Activated CD4-positive, alpha-beta T cell treated with anti-CD3 and anti-CD28 coated beads for 24 hours (primary cell): Measurements from ENCODE around the gene TLR10.
"Not testable (repeated sequence)": the region's sequence is repeated elsewhere in the genome, so short reads cannot be mapped to it uniquely, and the experiment has no call there.

Source experiments
- DNase-seq, 2 donors: peaks; one replicate each; pipeline ENCODE4 v3.0.0-alpha.2; 2020; ENCODE audit warnings: low read depth in 2 of 2

Gene TLR10

GRCh38 chr4:38800961-38801450 lies 18.2 kb upstream of the TLR10 start:
- DNase-seq = no peak

DNA sequence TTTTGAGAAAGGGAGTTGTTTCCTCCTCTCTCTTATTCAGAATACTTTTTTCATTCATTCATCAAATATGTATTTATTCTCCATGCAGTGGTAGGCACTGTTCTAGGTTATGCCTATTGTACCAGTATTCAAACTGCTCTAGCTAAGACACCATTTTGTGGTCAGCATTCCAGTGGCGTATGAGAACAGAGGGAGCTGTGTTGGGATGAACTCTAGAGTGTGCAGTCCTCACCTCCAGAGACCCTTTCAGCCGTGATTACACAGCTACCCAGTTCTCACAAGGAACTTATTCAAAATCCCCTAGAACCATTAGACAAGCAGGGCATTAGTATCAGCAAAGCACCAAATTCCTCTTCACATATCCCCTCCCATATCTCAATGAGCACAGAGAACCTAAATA lies 17.6 kb upstream of the TLR10 start:
- no peak for DNase-seq

DNA sequence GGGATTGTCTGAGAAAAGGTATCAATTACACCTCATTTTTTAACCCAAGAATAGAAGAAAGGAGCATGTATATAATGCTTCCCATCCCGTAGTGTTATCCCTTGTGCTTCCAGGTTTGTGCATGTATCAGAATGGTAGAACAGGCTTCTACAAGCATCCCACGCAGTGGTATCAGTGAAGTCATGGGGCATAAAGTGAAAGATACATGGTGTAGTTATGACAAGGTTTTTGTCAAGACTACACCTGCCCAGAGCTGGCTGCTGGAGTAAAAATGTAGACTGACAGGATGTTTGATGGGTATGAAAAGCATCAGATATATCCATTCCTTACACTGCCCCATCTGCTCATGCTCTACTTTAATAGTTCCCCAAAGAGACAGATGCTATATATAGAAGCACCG lies 12.3 kb upstream of the TLR10 start:
- no peak for DNase-seq

DNA sequence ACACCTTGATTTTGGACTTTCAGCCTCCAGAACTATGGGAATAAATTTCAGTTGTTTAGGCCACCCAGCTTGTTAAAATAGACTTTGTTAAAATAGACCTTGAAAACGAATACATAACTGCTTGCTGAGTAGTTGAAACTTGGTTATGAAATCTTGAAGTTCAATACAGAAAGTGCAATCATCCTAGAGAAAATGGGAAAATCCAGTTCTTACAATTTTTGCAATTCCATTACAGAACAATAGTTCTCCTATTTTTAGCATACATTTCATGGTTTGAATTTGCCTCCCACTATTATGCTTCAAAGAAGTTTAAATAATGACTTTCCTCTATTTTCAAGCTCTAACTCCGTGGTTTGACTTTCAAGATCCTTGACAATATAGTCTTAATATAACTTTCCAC lies 11.3 kb upstream of the TLR10 start:
- DNase-seq = no peak

GRCh38 chr4:38791010-38791409 lies 8.2 kb upstream of the TLR10 start:
- DNase-seq = no peak

- DNase-seq = no peak
Observed at GRCh38 chr4:38788317-38788716, 5.5 kb upstream of the TLR10 start.

- DNase-seq = no peak
Observed at GRCh38 chr4:38787693-38788092, 4.9 kb upstream of the TLR10 start.

- no peak for DNase-seq
Observed at GRCh38 chr4:38785901-38786402, 3.2 kb upstream of the TLR10 start.

DNA sequence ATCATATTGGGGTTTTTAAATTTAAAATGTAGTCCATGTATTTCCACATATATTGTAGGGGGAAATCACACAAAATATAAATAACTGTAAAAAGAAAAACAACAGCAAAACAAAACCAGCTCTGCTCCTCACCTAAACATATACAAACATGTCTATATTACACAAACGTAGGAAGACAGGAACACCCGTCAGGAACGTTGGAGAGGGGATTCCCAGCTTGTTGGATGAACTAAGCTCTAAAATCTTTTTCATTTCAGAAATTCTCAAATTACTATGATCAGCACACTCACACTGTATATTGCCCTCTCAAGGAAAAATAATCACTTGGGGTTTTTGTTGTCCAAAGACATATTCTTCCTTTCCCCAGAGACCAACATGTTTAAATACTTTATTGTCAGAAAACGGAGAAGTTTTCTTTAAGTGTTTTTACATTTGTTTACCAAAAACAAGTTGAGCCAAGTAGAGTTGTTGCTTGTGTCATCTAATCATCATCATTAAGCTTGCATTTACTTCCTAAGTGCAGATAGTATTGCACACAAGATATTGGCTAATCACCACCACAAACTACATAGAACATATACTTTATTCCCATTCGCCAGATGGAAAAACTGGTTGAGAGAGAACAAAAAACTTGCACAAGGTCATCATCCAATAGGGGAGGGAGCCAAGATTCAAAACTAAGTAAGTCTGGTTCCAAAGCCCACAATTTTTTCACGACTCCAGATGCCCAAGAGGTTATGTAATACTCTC lies 2.4 kb upstream of the TLR10 start:
- DNase-seq = no peak

GRCh38 chr4:38784141-38784540 lies 1.4 kb upstream of the TLR10 start:
- no peak for DNase-seq

- no peak for DNase-seq
Observed at GRCh38 chr4:38783109-38783460, 295 bp upstream of the TLR10 start.

DNA sequence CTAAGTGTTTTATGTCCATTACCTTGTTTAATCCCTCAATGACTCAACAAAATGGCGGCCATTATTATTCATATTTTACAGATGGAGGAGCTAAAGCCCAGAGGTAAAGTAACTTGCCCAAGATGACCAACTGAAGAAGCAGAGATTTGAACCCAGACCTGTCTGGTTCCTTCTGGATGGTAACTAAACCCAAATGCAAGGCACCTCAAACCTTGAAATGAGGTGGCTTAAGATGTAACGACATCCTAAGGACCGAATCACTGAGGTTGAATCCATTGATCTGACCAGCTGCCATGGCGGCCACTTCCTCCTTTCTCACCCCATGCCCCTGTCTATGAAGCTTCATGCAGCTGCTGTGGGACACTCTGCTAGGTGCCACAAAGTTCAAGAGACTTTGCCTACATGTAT lies 932 bp downstream of the TLR10 start:
- no peak for DNase-seq

DNA sequence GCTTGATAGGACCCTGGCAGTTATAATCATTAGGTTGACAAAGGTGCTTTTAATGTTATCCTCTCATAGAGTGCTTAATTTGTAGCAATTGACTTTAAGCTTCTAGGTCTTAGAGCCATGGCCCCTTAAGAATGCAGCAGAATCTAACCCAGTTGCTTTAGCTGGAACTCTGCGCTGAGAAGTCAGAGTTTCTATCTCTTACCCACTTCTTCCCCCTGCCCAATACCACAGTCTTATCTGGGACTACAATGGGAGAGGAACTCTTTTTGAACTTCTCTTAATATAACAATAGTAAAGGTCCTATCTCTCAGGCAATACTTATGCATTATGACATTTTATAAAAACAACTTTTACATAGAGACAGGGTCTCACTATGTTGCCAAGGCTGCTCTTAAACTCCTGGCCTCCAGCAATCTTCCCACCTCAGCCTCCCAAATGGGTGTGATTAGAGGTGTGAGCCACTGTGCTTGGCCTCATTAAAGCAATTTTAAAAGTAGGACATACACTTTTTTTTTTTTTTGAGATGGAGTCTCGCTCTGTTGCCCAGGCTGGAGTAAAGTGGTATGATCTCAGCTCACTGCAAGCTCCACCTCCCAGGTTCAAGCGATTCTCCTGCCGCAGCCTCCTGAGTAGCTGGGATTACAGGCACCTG lies 1.8 kb downstream of the TLR10 start:
- DNase-seq = no peak

- DNase-seq = no peak
Observed at GRCh38 chr4:38779790-38780189, 3.0 kb downstream of the TLR10 start.

DNA sequence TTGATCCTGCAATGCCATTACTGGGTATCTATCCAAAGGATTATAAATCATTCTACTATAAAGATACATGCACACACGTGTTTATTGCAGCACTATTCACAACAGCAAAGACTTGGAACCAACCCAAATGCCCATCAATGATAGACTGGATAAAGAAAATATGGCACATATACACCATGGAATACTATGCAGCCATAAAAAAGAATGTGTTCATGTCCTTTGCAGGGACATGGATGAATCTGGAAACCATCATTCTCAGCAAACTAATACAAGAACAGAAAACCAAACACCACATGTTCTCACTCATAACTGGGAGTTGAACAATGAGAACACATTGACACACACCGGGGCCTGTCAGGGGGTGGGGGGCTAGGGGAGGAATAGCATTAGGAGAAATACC lies 4.9 kb downstream of the TLR10 start:
- DNase-seq = not testable (repeated sequence)

GRCh38 chr4:38775326-38775725 lies 7.5 kb downstream of the TLR10 start:
- DNase-seq = no peak

DNA sequence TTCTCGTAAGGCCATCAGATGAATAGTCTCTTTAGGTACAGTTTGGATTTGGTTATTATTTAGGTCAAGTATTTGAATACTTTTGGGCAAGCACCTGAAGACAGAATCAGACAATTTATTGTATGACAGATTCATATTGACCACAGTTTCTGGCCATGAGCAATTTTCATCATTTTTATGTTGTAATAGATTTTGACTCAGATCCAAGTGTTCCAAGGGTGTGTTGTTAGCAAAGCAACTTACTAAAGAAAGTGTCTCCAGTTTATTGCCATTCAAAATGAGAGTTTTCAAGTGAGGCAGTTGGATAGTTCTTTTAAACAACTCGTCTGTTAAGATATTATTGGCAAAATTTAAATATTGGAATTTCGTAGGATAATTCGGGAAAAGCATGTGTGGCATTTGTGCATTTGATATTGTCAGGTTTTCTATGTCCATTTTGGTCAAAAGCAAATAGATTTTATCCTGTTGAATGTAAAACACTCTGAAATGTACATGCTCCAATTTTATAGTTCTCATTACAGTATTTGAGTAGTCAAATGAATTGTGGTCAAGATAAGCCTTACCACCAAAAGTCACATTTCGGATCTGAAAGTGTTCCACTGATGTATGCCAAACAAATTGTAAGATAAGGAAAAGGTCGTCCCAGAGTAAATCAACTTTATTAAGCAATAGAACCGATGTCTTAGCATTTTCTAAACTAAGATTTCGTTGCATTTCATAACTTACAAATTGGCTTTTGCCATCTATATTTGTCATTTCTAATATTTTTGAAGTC lies 8.4 kb downstream of the TLR10 start:
- no peak for DNase-seq

DNA sequence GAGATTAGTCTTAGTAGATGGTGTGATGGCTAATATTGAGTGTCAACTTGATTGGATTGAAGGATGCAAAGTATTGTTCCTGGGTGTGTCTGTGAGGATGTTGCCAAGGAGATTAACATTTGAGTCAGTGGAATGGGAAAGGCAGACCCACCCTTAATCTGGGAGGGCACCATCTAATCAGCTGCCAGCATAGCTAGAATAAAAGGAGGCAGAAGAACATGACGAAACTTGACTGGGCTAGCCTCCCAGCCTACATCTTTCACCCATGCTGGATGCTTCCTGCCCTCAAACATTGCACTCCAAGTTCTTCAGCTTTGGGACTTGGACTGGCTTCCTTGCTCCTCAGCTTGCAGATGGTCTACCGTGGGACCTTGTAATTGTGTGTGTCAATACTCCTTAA lies 12.5 kb downstream of the TLR10 start:
- not testable (repeated sequence) for DNase-seq

DNA sequence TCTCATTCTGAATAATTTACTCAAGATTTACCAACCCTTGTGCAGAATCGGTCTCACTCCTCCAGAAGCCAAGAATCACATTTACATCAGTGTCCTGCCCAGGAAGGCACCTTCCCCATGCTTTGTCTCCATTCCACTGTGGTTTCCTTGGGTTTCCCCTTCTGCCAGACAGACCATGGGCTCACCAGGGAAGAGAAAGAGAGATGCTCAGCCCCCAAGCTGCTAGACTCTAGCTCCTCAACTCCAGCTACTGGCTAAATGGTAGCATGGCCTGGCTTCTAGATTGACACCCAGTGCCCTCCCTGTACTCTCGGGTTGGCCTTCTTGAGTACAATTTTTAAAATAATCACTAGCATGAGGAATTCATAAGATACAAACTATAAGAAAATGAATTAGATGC lies 12.9 kb downstream of the TLR10 start:
- no peak for DNase-seq

- DNase-seq = no peak
Observed at GRCh38 chr4:38769441-38769840, 13.3 kb downstream of the TLR10 start.

GRCh38 chr4:38768968-38769394 lies 13.8 kb downstream of the TLR10 start:
- DNase-seq = no peak

DNA sequence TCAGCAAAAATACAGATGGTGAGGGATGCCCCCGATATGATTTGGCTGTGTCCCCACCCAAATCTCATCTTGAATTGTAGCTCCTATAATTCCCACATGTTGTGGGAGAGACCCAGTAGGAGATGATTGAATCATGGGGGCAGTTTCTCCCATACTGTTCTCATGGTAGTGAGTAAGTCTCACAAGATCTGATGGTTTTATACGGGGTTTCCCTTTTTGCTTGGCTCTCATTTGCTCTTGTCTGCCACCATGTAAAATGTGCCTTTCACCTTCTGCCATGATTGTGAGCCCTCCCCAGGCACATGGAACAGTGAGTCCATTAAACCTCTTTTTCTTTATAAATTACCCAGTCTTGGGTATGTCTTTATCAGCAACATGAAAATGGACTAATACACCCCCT lies 15.8 kb downstream of the TLR10 start:
- not testable (repeated sequence) for DNase-seq

DNA sequence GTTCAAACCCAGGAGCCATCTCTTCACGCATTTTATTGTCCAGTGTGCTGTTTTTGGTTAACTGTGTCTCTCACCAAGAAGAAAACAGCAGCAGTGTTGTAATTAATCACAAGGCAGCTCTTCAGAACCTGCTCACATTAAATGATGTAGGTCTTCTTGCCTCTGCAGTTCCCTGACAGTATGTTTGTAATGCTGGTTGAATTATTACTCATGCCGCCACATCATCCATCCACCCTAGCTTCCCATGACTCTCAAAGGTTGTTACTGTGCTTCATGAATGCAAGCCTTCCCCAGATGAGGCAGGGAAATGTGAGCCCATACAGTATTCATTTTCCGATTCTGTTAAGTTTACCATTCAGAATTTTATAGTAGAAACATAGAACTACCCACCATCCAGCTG lies 17.4 kb downstream of the TLR10 start:
- DNase-seq = no peak
